GM23338 (cell line): ENCODE data around the gene RSPO1.

ENCODE experiments used
- CREB1 ChIP-seq: fragments of 250-450 bp; sonication (Bioruptor Pico); IDR thresholded peaks from 2 replicates; pipeline ENCODE4 v1.5.0; 2020; ENCODE audit warnings: low read depth, mild to moderate bottlenecking, moderate library complexity
- CTCF ChIP-seq, 2 experiments: fragments of 200-600 bp in 1 of 2; sonication (generic) in 1 of 2; conservative IDR thresholded peaks; 2 replicates each; pipeline versions ENCODE4 v1.5.1 to v1.6.1; 2016 to 2017; ENCODE audit warnings: antibody characterized with exemption in 2 of 2, low read depth in 2 of 2, mild to moderate bottlenecking in 2 of 2, moderate library complexity in 1 of 2
- EZH2 ChIP-seq: fragments of 200-600 bp; sonication (generic); IDR thresholded peaks from one replicate; pipeline ENCODE4 v1.8.0; 2017; ENCODE audit warnings: antibody characterized with exemption, mild to moderate bottlenecking, low read depth; ENCODE audit not compliant: unreplicated experiment
- EZH2phosphoT487 ChIP-seq: fragments of 200-600 bp; sonication (generic); IDR thresholded peaks from one replicate; pipeline ENCODE4 v1.8.1; 2018; ENCODE audit warnings: antibody characterized with exemption; ENCODE audit not compliant: unreplicated experiment
- JUNB ChIP-seq: IDR thresholded peaks from one replicate; pipeline ENCODE4 v1.6.1; 2016; ENCODE audit warnings: antibody characterized with exemption; ENCODE audit not compliant: unreplicated experiment
- POLR2AphosphoS5 ChIP-seq: IDR thresholded peaks from 2 replicates; pipeline ENCODE4 v1.6.1; 2016; ENCODE audit warnings: antibody characterized with exemption, low read depth
- REST ChIP-seq: IDR thresholded peaks from one replicate; pipeline ENCODE4 v1.6.1; 2018; ENCODE audit warnings: antibody characterized with exemption; ENCODE audit not compliant: unreplicated experiment
- STAT1 ChIP-seq: IDR thresholded peaks from one replicate; pipeline ENCODE4 v1.6.1; 2016; ENCODE audit warnings: antibody characterized with exemption; ENCODE audit not compliant: unreplicated experiment
- ZNF114 ChIP-seq: fragments of 250-450 bp; sonication (Bioruptor Pico); IDR thresholded peaks from 2 replicates; pipeline ENCODE4 v1.5.0; 2020; ENCODE audit warnings: mild to moderate bottlenecking, moderate library complexity
- ZNF331 ChIP-seq: fragments of 250-450 bp; sonication (Bioruptor Pico); IDR thresholded peaks from 2 replicates; pipeline ENCODE4 v1.5.0; 2020; ENCODE audit warnings: low read depth, mild to moderate bottlenecking, moderate library complexity
- ZNF462 ChIP-seq: fragments of 250-450 bp; sonication (Bioruptor Pico); IDR thresholded peaks from 2 replicates; pipeline ENCODE4 v1.5.0; 2020; ENCODE audit warnings: mild to moderate bottlenecking, moderate library complexity

- TF ChIP-seq JUNB, result no peak
- no peak for TF ChIP-seq EZH2
- TF ChIP-seq REST, result no peak
- peak in 1 of 2 experiments; percentile 18; a peak in 1 of 4 replicates for TF ChIP-seq CTCF (conservative IDR thresholded peaks at IDR 0.05; ENCODE audit: low read depth in 2 of 2)
- TF ChIP-seq EZH2phosphoT487, result no peak
- TF ChIP-seq POLR2AphosphoS5, result no peak
- TF ChIP-seq CREB1 (CRISPR knock-in tag), result no peak
- TF ChIP-seq STAT1, result no peak
- TF ChIP-seq ZNF462 (CRISPR knock-in tag), result no peak
- TF ChIP-seq ZNF114 (CRISPR knock-in tag), result no peak
- TF ChIP-seq ZNF331 (CRISPR knock-in tag), result no peak
These were observed 29.5 kb downstream of the RSPO1 start for GRCh38 chr1:37605061-37605650.
